ENCODE results near the gene CANT1.

Gene CANT1

DNA sequence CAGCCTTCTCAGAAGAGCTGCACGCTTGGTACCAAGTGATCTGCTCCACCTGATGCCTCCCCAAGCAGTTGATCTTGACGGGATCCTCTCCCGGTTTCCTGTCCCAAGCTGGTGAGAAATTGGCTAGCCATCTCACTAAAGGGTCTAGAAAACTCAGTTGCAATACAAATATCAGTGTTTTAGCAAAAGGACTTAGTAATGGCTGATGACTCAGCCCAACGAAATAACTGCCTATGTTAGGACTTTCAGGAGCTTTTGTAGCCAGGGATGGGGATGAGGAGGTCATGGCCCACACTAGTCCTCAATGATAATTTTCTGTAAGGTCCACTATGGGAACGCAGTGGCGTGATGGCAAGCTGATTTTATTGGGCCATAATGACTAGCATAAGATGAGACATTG is 41.7 kb upstream of the CANT1 start:
- no peak overlapping the region for H3K4me3 ChIP-seq (ENCODE audit: low read length)
- TF ChIP-seq, protein P1, sequence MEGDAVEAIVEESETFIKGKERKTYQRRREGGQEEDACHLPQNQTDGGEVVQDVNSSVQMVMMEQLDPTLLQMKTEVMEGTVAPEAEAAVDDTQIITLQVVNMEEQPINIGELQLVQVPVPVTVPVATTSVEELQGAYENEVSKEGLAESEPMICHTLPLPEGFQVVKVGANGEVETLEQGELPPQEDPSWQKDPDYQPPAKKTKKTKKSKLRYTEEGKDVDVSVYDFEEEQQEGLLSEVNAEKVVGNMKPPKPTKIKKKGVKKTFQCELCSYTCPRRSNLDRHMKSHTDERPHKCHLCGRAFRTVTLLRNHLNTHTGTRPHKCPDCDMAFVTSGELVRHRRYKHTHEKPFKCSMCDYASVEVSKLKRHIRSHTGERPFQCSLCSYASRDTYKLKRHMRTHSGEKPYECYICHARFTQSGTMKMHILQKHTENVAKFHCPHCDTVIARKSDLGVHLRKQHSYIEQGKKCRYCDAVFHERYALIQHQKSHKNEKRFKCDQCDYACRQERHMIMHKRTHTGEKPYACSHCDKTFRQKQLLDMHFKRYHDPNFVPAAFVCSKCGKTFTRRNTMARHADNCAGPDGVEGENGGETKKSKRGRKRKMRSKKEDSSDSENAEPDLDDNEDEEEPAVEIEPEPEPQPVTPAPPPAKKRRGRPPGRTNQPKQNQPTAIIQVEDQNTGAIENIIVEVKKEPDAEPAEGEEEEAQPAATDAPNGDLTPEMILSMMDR (conservative IDR thresholded peaks at IDR 0.05; ENCODE audit: low read depth, low read length) = no peak
- DNase-seq (ENCODE audit: low read depth) = no peak

- TF ChIP-seq, protein P1 (conservative IDR thresholded peaks at IDR 0.05; ENCODE audit: low read depth, low read length) = no peak
- no peak overlapping the region for H3K4me3 ChIP-seq (ENCODE audit: low read length)
- no peak for DNase-seq (ENCODE audit: low read depth)
These were observed 41.0 kb upstream of the CANT1 start for GRCh38 chr17:79050551-79050950.

DNA sequence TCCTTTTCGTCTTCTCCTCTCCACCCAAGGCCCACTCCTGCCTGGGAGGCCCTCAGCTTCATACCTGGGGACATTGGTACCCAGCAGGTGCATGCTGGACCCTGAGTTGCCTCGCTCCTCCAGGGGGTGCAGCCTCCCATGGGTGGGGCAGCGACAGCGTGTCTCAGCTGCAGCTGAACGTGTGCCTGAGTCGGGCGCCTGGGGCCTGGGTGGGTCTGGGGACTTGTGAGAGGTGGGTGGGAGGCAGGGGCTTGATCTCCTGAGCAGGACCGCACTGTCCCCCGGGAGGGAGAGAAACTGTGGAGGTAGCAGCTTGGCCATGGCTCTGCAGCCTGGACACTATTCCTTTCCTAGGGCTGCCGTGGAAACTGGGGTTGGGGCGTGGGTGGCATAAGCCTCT is 40.3 kb upstream of the CANT1 start:
- TF ChIP-seq, protein P1 (conservative IDR thresholded peaks at IDR 0.05; ENCODE audit: low read depth, low read length) = no peak
- H3K4me3 ChIP-seq (ENCODE audit: low read length) = no peak overlapping the region
- DNase-seq (ENCODE audit: low read depth) = no peak

DNA sequence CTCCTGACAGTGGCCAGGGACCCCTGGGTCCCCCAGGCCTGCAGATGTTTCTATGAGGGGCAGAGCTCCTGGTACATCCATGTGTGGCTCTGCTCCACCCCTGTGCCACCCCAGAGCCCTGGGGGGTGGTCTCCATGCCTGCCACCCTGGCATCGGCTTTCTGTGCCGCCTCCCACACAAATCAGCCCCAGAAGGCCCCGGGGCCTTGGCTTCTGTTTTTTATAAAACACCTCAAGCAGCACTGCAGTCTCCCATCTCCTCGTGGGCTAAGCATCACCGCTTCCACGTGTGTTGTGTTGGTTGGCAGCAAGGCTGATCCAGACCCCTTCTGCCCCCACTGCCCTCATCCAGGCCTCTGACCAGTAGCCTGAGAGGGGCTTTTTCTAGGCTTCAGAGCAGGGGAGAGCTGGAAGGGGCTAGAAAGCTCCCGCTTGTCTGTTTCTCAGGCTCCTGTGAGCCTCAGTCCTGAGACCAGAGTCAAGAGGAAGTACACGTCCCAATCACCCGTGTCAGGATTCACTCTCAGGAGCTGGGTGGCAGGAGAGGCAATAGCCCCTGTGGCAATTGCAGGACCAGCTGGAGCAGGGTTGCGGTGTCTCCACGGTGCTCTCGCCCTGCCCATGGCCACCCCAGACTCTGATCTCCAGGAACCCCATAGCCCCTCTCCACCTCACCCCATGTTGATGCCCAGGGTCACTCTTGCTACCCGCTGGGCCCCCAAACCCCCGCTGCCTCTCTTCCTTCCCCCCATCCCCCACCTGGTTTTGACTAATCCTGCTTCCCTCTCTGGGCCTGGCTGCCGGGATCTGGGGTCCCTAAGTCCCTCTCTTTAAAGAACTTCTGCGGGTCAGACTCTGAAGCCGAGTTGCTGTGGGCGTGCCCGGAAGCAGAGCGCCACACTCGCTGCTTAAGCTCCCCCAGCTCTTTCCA is 39.5 kb upstream of the CANT1 start:
- no peak for DNase-seq (ENCODE audit: low read depth)
- TF ChIP-seq, protein P1 (conservative IDR thresholded peaks at IDR 0.05; ENCODE audit: low read depth, low read length) = no peak
- no peak overlapping the region for H3K4me3 ChIP-seq (ENCODE audit: low read length)

GRCh38 chr17:79047923-79048825 is 38.6 kb upstream of the CANT1 start:
- H3K4me3 ChIP-seq (ENCODE audit: low read length) = no peak overlapping the region
- TF ChIP-seq, protein P1 (conservative IDR thresholded peaks at IDR 0.05; ENCODE audit: low read depth, low read length) = no peak
- no peak for DNase-seq (ENCODE audit: low read depth)

DNA sequence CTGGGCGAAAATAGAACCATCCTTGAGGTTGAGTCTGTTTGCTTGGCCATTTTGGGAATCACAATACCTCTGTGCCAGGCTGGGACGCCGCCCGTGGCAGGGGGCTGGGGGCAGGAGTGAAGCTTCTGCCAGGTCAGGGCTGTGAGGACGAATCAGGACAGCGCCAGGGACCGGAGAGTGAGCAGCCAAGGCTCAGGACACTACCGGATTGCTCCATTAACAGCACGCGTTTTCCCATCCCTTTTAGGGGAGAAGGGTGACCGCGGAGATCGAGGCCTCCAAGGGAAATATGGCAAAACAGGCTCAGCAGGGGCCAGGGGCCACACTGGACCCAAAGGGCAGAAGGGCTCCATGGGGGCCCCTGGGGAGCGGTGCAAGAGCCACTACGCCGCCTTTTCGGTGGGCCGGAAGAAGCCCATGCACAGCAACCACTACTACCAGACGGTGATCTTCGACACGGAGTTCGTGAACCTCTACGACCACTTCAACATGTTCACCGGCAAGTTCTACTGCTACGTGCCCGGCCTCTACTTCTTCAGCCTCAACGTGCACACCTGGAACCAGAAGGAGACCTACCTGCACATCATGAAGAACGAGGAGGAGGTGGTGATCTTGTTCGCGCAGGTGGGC is 37.8 kb upstream of the CANT1 start:
- no peak overlapping the region for H3K4me3 ChIP-seq (ENCODE audit: low read length)
- no peak for DNase-seq (ENCODE audit: low read depth)
- TF ChIP-seq, protein P1 (conservative IDR thresholded peaks at IDR 0.05; ENCODE audit: low read depth, low read length) = no peak

Measured in retinal pigment epithelial cell (primary cell).